ENCODE data around the gene C11orf21.
A peak's percentile ranks its signal among the peaks of the same experiment; 100 is the strongest.

Gene C11orf21

GRCh38 chr11:2276280-2277007, 25.3 kb downstream of the C11orf21 start:
- Histone ChIP-seq H3K9ac (ENCODE audit: low read length) (no peak overlapping the region), H3K4me1 (ENCODE audit: control insufficient read depth, insufficient read depth, low read length) (no peaks in the 10 kb centered on the region), H3K27ac (ENCODE audit: low read depth, low read length) (no peak overlapping the region), H3K36me3 (ENCODE audit: control insufficient read depth, insufficient read depth, low read length) (no peaks in the 10 kb centered on the region), H3K4me3 (ENCODE audit: low read length) (no peak overlapping the region), H3K27me3 (ENCODE audit: control insufficient read depth, insufficient read depth, low read length) (no peaks in the 10 kb centered on the region)

DNA sequence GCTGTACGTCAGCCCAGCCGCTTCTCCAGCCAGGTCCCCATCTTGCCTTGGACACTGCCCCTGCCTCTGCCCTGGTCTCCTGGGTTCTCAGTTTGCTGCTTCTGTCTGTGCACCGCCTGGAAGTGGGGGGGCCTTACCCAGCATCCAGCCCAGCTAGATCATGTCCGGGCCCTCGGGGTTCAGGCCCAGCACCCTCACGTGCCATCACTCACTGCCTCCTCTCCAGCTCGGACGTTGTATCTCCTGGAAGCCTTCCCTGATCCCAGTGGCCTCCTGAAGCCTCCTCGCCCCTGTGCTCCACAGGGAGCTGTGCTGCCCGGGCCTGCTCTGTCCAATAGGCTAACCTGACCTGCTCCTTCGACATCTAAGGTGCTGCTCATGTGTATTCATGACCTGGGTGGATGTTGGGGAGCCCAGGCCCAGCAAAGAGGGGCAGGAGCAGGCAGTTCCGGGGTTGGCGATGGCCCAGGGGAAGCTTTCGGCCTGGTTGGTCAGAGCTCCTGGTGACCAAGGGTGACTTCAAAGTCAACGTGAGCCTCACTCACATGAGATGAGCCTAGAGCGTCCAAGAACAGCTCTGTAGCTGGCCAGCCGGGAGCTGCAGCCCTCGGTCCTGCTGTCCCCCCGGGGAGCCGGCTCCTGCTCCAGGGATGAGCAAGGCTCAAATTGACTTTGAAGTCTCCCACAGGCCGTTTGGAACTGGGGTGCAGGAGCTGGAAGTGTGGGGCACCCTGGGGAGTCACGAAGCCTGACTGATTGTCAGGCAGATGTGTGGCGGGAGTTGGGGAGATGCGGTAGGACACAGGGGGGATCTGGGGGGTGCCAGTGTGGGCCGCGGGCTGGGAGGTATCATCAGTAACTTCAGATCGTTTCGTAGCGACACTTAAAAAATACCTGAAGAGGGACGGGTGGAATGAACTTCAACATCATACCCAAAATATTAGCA, 26.1 kb downstream of the C11orf21 start:
- no peak overlapping the region for H3K9ac ChIP-seq (ENCODE audit: low read length)
- H3K4me3 ChIP-seq (ENCODE audit: low read length), result no peak overlapping the region
- H3K4me1 ChIP-seq (ENCODE audit: control insufficient read depth, insufficient read depth, low read length), result no peaks in the 10 kb centered on the region
- no peaks in the 10 kb centered on the region for H3K36me3 ChIP-seq (ENCODE audit: control insufficient read depth, insufficient read depth, low read length)
- no peak overlapping the region for H3K27ac ChIP-seq (ENCODE audit: low read depth, low read length)
- H3K27me3 ChIP-seq (ENCODE audit: control insufficient read depth, insufficient read depth, low read length), result peaks cover under 1% of the 10 kb centered on the region

DNA sequence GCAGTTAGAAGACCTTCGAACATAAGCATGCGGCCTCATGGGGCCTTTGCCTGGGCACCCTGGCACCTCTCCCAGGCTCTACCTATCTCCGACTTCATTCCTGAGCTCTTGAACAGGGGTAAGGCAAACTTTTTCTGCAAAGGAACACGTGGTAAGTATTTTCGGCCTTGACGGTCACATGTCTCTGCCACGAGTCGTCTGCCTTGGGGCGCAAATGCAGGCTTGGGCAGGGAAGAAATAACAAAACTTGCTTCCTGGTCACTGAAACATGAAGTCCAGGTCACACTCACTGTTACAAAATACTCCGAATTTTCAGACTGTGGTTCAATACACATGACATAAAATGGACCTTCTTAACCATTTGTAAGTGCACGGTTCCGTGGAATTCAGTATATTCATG, 27.9 kb downstream of the C11orf21 start:
- H3K27me3 ChIP-seq (ENCODE audit: control insufficient read depth, insufficient read depth, low read length), result peaks cover 5% of the 10 kb centered on the region
- H3K27ac ChIP-seq (ENCODE audit: low read depth, low read length), result no peak overlapping the region

DNA sequence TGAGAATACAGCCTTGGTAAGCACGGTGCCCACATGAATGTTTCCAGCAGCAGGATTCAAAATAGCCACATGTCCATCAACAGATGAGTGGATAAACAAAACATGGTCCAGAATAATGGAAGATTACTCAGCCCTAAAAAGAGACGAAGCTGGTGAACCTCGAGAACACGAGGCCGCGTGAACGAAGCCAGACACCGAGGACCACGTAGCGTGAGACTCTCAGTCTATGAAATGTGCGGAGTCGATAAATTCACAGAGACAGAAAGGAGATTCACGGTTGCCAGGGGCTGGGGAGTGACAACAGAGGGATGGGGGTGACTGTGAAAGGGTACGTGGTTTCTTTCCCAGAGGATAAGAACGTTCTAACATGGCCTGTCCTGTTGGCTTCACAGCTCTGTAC, 28.4 kb downstream of the C11orf21 start:
- Histone ChIP-seq H3K27ac (ENCODE audit: low read depth, low read length) (no peak overlapping the region), H3K4me1 (ENCODE audit: control insufficient read depth, insufficient read depth, low read length) (no peaks in the 10 kb centered on the region), H3K36me3 (ENCODE audit: control insufficient read depth, insufficient read depth, low read length) (no peaks in the 10 kb centered on the region), H3K4me3 (ENCODE audit: low read length) (no peak overlapping the region), H3K9ac (ENCODE audit: low read length) (no peak overlapping the region), H3K27me3 (ENCODE audit: control insufficient read depth, insufficient read depth, low read length) (peaks cover 5% of the 10 kb centered on the region)

More for the DNA sequence above, 27.9 kb downstream of the C11orf21 start:
- Histone ChIP-seq H3K36me3 (ENCODE audit: control insufficient read depth, insufficient read depth, low read length) (no peaks in the 10 kb centered on the region), H3K9ac (ENCODE audit: low read length) (no peak overlapping the region), H3K4me3 (ENCODE audit: low read length) (no peak overlapping the region), H3K4me1 (ENCODE audit: control insufficient read depth, insufficient read depth, low read length) (no peaks in the 10 kb centered on the region)

DNA sequence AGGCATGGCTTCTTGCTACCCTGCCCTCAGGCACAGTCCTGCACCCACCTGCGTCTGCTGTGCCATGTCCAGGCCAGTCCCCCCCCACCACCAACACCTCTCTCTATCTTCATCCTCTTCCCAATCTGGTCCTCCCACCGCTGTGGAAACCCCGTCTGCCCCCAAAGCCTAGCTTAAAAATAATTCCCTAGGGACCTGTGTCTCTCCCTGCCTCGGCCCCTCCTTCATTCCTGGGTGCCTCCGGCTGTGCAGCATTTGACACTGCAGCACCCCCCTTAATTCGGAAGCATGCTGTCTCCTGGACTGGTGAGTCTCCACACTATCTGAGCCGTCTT, 28.8 kb downstream of the C11orf21 start:
- Histone ChIP-seq H3K9ac (ENCODE audit: low read length) (no peak overlapping the region), H3K4me3 (ENCODE audit: low read length) (no peak overlapping the region), H3K4me1 (ENCODE audit: control insufficient read depth, insufficient read depth, low read length) (no peaks in the 10 kb centered on the region), H3K27me3 (ENCODE audit: control insufficient read depth, insufficient read depth, low read length) (peaks cover 8% of the 10 kb centered on the region), H3K36me3 (ENCODE audit: control insufficient read depth, insufficient read depth, low read length) (no peaks in the 10 kb centered on the region), H3K27ac (ENCODE audit: low read depth, low read length) (no peak overlapping the region)

DNA sequence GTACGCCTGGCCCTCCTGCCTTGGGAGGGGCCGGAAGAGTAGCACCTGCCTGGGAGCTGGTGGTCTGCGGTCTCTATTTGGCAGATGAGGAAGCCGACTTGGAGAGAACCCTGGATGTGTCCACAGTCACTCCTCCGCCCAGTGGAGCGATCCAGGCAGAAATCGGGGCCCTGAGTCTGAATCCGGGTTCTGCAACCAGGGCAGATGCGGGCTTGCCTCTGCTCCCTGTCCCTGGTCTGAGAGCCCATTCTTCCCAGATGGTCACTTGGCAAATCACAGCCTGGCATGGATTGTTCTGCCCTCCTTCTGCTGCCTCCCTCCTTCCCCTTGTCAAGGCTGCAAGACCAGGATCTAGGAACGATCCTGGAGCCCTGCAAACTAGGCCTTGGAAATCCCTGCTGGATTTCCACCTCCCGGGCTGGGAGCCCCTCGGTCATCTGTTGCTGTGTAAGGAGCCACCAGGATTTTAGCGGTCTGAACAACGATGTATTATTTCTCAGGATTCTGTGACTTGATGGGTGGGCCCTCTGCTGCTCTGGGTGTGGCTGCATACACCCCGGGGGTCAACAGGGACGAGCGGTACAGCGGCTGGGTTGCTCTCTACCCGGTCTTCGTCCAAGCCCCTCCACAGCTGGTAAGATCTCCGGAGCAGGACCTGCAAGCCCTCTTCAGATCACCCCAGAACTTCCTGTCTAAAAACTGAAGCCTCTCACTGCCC, 29.3 kb downstream of the C11orf21 start:
- Histone ChIP-seq H3K4me1 (ENCODE audit: control insufficient read depth, insufficient read depth, low read length) (no peaks in the 10 kb centered on the region), H3K27me3 (ENCODE audit: control insufficient read depth, insufficient read depth, low read length) (peaks cover 10% of the 10 kb centered on the region), H3K9ac (ENCODE audit: low read length) (no peak overlapping the region), H3K4me3 (ENCODE audit: low read length) (no peak overlapping the region), H3K27ac (ENCODE audit: low read depth, low read length) (no peak overlapping the region), H3K36me3 (ENCODE audit: control insufficient read depth, insufficient read depth, low read length) (no peaks in the 10 kb centered on the region)

GRCh38 chr11:2271327-2272227, 30.1 kb downstream of the C11orf21 start:
- Histone ChIP-seq H3K4me1 (ENCODE audit: control insufficient read depth, insufficient read depth, low read length) (no peaks in the 10 kb centered on the region), H3K9ac (ENCODE audit: low read length) (no peak overlapping the region), H3K4me3 (ENCODE audit: low read length) (no peak overlapping the region), H3K27me3 (ENCODE audit: control insufficient read depth, insufficient read depth, low read length) (peaks cover 13% of the 10 kb centered on the region), H3K36me3 (ENCODE audit: control insufficient read depth, insufficient read depth, low read length) (no peaks in the 10 kb centered on the region), H3K27ac (ENCODE audit: low read depth, low read length) (no peak overlapping the region)

DNA sequence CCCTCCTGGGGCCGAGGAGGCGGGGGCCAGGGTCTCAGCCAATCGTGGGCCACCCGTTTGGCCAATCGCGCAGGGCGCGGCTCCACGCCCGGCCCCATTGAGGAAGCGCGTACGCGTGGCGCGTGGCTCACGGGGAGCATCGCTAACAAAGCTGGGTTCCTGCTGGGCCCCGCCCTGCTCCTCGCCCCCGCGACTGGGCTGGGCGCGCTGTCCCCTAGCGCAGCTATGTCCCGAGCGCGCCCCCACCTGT, 30.7 kb downstream of the C11orf21 start:
- Histone ChIP-seq H3K36me3 (ENCODE audit: control insufficient read depth, insufficient read depth, low read length) (no peaks in the 10 kb centered on the region), H3K27me3 (ENCODE audit: control insufficient read depth, insufficient read depth, low read length) (peaks cover 13% of the 10 kb centered on the region), H3K4me3 (ENCODE audit: low read length) (no peak overlapping the region), H3K9ac (ENCODE audit: low read length) (no peak overlapping the region), H3K27ac (ENCODE audit: low read depth, low read length) (no peak overlapping the region), H3K4me1 (ENCODE audit: control insufficient read depth, insufficient read depth, low read length) (no peaks in the 10 kb centered on the region)

DNA sequence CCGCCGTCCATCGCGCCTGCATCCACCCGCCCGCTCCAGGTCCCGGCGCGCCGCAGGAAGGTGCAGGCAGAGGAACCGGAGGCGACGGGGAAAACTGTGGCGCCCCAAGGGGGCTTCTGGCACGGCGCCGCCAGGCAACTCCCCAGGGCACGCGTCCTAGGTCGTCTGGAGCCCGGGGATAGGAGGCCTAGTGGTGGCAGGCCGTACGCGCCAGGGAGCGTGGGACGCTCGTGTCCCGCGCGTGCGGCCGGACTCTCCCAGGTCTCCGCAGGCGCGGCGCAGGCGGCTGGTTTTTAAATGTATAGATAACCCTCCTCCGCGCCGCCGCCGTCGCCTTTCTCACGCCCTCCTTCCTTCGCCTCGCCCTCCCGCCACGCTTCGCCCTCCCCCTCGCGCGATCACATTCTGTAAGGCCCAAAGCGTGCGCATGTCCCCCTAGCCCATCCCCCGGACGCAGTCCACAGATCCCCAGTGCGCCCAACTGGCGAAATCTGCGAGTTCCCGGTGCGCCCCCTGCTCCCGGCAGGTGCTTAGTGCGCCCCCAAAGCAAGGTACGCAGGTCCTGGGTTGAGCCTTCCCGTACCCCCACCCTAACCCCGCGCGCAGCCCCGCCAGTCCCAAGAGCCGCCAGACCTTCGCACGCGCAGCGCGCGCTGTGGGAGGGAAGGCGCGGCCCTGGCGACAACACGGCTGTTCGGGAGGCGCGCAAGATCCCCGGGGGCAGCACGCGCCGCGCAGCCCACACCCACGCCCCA, 31.2 kb downstream of the C11orf21 start, which contains the start of gene ASCL2:
Gene ASCL2, minus strand, starts transcription at position 267 of the 755 bp plus-strand sequence. Its CDS starts 256 bp downstream, at position 11.
- Histone ChIP-seq H3K4me3 (ENCODE audit: low read length) (peak within 1 kb of the TSS; percentile 31), H3K36me3 (ENCODE audit: control insufficient read depth, insufficient read depth, low read length) (no peaks in the 10 kb centered on the region), H3K27me3 (ENCODE audit: control insufficient read depth, insufficient read depth, low read length) (peaks cover 13% of the 10 kb centered on the region), H3K27ac (ENCODE audit: low read depth, low read length) (no peak within 1 kb of the TSS), H3K9ac (ENCODE audit: low read length) (no peak within 1 kb of the TSS), H3K4me1 (ENCODE audit: control insufficient read depth, insufficient read depth, low read length) (no peaks in the 10 kb centered on the region)

- H3K36me3 ChIP-seq (ENCODE audit: control insufficient read depth, insufficient read depth, low read length), result no peaks in the 10 kb centered on the region
- H3K4me3 ChIP-seq (ENCODE audit: low read length), result peak overlapping the region; percentile 31
- H3K27me3 ChIP-seq (ENCODE audit: control insufficient read depth, insufficient read depth, low read length), result peaks cover 13% of the 10 kb centered on the region
- no peak overlapping the region for H3K9ac ChIP-seq (ENCODE audit: low read length)
- H3K4me1 ChIP-seq (ENCODE audit: control insufficient read depth, insufficient read depth, low read length), result no peaks in the 10 kb centered on the region
- no peak overlapping the region for H3K27ac ChIP-seq (ENCODE audit: low read depth, low read length)
Observed at GRCh38 chr11:2269601-2270321, 32.0 kb downstream of the C11orf21 start.

Data from rectal smooth muscle tissue (tissue), 1 donor.